ENCODE data around the gene GYS1. TPM values are rescaled to one million over a fixed set of nuclear protein-coding genes. Genes with fewer than 3 reads are reported as not detected.
"Not testable (repeated sequence)": the region's sequence is repeated elsewhere in the genome, so short reads cannot be mapped to it uniquely, and the experiment has no call there.

Gene GYS1
- total RNA-seq, 2 donors from 2014 or later: 66.4 to 95.7 TPM

DNA sequence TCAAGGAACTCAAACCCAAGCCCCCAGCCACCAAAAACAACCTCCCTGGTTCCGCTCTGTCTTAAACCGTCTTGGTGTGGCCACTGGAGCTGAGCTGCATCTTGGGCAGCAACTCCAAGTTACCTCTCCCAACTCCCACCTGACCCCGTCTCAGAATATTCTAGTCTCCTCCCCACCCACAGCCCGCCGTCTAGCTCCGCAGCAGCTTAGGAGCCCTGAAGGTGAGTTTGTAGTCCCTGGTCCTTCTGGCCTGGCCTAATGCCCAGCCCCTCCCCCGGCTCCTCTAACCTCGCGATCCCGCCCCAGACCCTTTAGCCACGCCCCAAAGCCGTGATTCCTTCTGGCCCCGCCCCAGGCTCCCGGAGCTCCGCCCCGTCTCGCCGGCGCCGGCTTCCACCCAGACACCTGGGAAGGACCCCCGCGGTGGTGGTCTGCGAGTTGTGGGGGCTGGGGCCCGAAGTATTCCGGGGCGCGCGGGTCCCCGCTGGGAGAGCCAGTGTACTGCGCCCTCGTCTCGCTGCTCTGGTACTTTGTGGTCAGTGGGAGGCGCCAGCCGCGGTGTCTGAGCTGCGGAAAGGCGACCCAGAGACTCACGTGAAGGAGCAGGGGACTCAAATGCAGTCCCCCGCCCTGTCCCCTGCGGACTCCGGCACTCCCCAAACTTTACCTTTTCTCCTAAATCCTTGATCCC lies 26.3 kb upstream of the GYS1 start:
- DNase-seq (peak; percentile 77), ATAC-seq (peak; percentile 41 to 71)
- intact Hi-C loops (cut with DNase I): no loop called here

DNA sequence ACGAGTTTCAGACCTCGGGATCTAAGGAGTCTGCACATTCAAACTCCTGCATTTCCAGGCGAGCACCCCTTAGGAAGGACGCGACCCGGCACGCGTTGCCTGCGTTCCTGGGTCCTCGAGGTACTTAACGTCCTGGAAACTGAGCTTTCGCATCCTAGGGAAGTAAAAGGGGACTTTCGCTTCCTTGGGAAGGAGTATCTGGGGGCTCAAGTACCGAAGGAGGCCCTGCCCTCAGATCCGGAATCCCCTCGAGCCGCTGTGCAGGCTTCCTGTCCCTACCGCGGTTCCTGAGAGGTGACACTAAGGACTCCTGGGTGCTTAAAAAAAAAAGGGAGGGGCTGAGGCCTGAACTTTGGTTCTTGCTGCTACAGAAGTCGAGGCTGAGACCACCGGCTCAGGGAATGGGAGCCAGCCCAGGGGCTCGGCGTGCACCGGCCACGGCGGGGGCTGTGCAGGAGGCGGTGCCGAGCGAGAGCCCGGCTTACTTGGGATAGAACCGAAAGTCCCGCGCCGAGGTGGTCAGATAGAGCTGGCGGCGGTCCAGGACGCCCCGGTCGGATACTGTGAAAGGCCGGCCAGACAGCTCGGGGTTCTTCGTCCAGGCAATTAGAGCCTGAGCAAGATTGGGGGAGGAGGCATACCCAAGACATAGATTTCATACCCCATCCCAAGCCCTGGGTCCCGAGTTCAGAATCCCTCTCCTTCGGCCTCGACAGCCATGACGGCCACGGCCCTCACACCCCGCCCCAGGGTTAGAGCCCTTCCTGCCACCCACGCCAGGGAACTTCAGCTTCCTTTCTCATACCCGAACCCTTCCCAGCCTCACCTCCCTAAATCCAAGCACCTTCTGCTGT lies 25.5 kb upstream of the GYS1 start:
- ATAC-seq (peak; percentile 19 to 35), DNase-seq (peak; percentile 41)
- intact Hi-C loops (cut with DNase I): not testable (repeated sequence)

DNA sequence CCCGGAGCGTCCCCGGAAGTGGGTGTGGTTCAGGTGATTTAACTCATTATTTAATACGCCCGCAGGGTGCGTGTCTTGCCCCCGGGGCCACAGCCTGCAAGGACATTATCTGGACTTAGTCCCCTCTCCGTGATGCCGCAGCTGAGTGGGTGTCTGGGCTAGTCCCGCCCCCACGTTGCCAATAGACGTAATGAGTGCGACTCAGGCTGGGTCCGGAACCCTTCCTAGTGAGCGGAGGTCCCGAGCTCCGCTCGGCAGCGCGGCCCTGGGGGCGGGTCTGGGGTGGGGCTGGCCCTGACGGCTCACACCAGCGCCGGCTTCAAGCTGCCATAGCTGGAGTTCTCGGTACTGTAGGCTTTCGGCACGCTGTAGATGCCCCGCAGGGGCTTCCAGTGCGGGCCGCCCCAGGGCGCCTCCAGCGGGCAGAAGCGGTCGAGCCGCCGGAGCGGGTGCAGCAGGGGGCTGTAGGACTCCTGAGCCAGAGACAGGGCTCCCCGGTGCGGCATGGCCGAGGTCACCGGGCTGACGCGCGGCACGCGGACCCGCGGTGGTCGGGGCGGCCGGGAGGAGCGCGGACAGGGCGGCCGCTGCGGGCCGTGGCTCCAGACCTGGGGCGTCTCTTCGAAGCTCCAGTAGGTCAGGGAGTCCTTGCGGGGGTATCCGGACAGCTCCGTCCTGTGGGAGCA lies 24.7 kb upstream of the GYS1 start:
- DNase-seq (peak; percentile 73), ATAC-seq (peak; percentile 70 to 74)
- intact Hi-C loops (cut with DNase I): no loop called here

DNA sequence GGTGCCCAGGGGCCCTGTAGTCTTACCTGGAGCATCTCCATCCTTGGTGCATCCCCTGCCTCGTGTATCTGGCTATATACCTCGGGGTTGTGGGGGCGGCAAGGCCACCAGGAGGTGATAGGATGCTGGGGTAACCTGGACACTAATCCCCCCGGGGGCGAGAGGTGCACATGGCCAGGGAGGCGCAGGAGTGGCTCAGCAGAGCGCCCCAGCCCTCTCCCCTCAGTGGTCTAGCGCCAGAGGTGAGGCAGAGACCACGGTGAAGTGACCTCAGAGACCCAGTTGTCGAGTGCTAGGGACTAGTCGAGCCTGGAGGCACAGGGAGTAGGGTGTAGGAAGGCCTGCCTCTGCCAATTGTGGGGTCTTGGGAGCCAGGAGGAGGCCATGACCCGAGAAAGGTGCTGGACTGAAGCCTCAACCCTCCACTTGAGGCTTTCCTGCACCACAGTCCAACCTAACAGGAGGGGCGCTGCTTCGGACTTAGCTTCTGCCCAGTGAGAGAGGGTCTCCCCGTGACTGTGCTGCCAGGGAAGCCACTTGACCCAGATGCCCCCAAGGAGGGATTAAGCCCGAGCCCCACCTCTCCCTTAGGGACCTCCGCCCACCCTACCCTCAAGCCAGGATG lies 24.0 kb upstream of the GYS1 start, which contains the start of gene LHB:
LHB (minus strand) TSS at position 51 of the 625 bp plus-strand sequence; CDS start at position 41, 10 bp downstream.
- no peak for ATAC-seq
- DNase-seq: no peak
- intact Hi-C loops (cut with DNase I): no loop called here

DNA sequence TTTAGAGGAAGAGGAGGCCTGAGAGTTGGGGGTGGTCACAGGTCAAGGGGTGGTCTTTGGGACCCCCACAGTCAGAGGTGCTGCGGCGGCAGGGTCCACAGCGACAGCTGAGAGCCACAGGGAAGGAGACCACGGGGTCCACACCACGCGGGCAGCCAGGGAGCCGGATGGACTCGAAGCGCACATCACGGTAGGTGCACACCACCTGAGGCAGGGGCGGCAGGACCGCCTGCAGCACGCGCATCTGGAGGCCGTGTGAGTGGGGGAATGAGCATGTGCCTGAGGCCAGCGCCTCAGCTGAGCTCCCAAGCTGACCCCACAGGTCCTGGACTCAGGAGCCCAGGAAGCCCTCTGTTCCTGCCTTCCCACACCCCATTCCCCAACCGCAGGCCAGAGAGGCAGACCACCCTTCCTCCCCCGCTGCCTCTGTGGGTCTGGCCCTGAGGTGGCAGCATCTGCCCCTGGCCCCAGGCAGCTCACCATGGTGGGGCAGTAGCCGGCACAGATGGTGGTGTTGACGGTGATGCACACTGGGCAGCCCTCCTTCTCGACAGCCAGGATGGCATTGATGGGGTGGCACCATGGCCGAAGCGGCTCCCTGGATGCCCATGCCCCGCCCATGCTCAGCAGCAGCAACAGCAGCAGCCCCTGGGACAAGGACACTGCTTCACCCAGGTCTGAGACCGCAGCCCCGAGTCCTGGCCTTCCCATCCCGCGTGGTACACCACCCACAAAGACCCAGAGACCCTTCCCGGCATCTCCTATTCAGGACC lies 23.1 kb upstream of the GYS1 start:
- DNase-seq: no peak
- ATAC-seq: no peak
- intact Hi-C loops (cut with DNase I): no loop called here

DNA sequence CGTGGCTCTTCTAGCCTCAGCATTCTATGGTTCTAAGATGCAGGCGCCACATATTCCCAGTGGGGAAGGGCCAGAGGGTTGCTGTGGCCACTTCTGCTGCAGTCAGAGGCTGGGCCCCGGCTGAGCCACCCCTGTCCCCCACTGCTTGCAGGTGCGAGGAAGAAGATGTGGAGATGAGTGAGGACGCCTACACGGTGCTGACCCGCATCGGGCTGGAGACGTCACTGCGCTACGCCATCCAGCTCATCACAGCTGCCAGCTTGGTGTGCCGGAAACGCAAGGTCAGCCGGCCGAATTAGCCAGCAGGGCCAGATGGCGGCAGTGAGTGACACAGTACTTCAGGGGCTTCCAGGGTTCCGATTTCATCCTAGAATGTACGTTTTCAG lies 21.8 kb upstream of the GYS1 start:
- DNase-seq (no peak), ATAC-seq (no peak)
- intact Hi-C loops (cut with DNase I): no loop called here

DNA sequence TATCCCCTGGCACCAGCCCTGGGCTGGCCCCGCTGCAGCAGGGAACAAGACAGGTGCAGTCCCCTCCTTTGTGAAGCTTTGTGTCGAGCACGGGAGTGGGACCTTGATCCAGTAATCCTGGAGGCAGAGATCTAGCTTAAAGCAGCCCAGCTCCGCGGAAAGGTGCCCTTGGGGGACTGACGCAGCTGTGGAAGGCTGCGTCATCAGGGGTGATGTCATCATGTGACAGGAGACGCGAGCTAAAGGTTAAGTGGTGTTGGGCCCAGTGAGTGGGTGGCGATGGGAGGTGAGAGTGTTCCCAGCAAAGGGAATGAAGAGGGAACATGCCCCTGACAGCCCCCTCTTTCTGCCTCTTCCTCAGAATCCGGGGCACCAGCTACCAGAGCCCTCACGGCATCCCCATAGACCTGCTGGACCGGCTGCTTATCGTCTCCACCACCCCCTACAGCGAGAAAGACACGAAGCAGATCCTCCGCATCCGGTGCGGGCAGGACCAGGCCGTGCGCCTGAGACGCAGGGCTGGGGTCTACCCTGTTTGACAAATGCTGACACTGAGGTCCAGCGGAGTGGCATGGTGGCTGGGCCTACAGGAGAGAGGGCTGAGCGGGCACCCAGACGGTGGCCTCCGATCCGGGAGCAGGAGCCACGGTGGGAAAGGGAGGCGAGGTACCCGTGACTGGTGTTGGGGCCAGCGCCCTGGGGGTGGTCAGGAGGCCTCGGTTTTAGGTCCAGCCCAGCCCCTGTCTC lies 21.2 kb upstream of the GYS1 start:
- ATAC-seq (no peak), DNase-seq (peak; percentile 49)
- intact Hi-C loops (cut with DNase I): no loop called here

DNA sequence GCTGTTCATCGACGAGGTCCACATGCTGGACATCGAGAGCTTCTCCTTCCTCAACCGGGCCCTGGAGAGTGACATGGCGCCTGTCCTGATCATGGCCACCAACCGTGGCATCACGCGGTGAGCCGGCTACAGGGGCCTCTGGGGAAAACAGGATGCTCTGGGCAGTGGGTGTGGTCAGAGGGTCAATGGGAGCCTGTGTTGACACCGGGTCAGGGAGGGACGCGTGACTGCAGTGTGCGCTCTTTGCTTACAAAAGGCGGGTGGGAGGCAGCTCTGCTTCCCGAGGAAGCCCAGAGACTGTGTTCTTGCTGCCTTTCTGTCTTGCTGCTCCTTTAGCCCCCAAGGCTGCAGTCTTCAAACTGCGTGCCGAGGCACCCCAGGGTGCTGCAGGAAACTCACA lies 18.1 kb upstream of the GYS1 start:
- ATAC-seq (no peak), DNase-seq (no peak)
- intact Hi-C loops (cut with DNase I): no loop called here

DNA sequence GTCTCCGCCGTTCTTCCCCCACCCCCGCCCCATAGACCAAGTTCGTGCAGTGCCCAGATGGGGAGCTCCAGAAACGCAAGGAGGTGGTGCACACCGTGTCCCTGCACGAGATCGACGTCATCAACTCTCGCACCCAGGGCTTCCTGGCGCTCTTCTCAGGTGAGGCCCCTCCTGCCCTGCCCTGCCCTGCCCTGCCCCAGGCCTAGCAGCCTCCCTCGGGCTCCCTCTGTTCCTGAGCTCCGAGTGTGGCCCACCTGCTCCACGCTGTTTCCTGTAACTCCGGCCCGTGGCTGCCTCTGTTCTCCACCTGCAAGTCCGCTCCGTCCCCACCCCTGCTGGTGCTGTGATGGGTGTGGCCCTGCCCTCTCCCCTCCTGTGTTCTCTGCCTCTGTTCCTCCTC lies 17.3 kb upstream of the GYS1 start:
- ATAC-seq (no peak), DNase-seq (no peak)
- intact Hi-C loops (cut with DNase I): no loop called here

DNA sequence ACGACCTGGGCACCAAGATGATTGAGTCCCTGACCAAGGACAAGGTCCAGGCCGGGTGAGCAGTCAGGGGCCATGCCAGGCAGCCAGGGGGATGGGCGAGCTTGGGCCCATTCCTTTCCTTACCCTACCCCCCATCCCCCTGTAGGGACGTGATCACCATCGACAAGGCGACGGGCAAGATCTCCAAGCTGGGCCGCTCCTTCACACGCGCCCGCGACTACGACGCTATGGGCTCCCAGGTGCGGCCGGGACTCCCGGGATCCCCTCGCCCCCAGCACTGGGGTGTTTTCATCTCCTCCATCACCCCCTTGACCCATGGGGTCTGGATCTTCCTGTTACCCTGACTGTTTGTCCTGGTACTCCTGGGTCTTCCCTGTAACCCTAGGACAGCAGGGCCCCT lies 16.7 kb upstream of the GYS1 start:
- intact Hi-C loops (cut with DNase I): loop anchor here in 1 of 2 donors (10.0 kb wide), 1 partner anchor 195 kb away; no protein-coding TSS in a partner anchor
- no peak for ATAC-seq
- no peak for DNase-seq

DNA sequence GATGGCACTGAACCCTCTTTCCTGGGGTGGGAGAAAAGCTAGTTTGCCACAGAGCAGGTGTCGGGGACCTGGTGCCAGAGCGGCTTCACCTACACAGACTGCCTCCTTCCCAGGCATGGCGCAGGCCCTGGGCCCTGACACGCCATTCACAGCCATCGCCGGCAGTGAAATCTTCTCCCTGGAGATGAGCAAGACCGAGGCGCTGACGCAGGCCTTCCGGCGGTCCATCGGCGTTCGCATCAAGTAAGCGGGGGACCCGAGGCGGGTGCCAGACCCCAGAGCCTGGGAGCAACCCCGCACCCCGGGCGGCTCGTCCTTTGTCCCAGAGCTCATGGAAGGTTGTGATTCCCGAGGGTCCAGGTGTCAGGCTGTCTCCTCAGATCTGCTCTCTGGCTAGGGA lies 13.8 kb upstream of the GYS1 start:
- ATAC-seq: no peak
- DNase-seq: no peak
- intact Hi-C loops (cut with DNase I): loop anchor here in 1 of 2 donors (10.0 kb wide), 1 partner anchor 198 kb away; no protein-coding TSS in a partner anchor

DNA sequence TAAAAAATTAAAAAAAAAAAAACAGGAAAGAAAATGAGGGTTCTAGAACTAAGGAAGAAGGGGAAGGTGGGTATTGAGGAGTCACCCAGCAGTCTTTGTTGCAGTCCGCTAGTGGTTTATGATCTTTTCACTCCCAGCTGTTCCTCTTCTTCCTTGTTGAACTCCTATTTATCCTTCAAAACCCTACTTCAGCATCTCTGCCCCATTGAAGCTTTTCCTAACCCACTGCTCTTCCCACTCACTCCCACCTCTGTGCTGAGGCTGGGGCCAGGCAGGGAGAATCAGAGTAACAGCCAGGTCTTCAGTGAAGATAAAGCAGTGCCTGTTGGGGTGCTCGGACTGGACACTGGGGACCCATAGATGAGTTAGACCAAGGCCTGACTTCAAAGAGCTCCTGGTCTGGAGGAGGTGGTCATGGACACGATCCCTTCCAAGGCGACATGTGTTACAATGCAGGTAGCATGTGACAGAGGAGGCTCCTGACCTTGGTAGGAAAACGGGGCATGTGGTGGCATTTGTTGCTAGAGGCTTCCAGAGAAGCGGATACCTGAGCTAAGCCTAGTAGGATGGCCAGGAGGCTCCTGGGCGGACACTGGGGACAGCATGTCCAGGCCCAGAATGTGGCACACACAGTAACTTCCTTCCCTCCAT lies 12.0 kb upstream of the GYS1 start:
- DNase-seq (no peak), ATAC-seq (no peak)
- intact Hi-C loops (cut with DNase I): loop anchor here in 1 of 2 donors (10.0 kb wide), 1 partner anchor 200 kb away; no protein-coding TSS in a partner anchor

DNA sequence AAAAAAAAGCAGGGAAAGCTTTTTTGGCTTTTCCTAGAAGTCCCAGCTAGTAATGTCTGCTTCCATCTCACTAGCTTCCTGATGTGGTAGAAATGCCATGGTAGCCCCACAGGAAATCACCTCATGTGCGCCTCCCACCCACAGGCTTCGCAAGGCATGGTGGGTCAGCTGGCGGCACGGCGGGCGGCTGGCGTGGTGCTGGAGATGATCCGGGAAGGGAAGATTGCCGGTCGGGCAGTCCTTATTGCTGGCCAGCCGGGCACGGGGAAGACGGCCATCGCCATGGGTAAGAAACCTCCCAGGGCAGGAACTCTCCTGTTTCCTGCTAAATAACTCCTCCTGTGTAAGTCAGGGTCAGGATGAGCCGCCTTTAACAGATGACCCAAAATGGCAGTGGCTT lies 11.0 kb upstream of the GYS1 start:
- intact Hi-C loops (cut with DNase I): loop anchor here in 1 of 2 donors (10.0 kb wide), 1 partner anchor 201 kb away; no protein-coding TSS in a partner anchor
- ATAC-seq (no peak), DNase-seq (no peak)

DNA sequence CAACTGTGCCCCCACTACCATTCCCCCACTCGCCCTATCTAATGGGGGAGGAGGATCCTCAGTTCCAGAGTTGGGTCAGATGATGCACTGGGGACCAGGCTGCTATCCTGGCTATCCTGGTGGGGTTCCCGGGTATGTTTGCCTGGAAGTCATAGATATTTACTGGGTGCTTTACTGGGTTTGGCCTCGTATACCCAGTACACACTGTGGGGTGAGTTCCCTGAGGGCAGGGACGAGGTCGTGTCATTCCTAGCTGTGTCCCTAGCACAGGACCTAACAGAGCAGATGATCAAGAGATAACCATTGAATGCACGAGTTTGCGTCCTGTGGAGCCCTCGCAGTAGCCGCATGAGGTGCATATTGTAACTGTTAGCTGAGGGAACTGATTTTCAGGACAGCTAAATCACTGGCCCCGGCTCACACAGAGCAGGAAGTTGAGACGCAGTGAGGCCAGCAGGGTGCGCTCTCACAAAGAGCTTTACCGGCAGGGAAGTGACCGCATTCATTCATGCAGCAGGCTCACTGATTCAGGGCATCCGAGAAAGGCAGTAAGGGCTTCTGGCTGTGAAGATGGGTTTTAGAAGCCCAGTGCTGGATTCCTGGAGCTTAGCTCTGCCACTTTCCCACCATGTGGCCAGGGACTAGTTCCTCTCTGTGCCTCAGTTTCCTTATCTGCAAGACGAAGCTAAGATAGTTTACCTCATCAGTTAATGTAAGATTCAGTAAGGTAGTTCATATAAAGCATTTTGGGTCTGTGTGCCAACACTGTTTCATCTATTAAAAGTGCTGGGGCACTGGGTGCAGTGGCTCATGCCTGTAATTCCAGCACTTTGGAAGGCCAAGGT lies 6.6 kb upstream of the GYS1 start:
- peak; percentile 47 to 60 for ATAC-seq
- intact Hi-C loops (cut with DNase I): loop anchor here in 1 of 2 donors (10.0 kb wide), 2 partner anchors 75 to 205 kb away; partner anchors contain the start of gene KCNA7
- peak; percentile 58 for DNase-seq

DNA sequence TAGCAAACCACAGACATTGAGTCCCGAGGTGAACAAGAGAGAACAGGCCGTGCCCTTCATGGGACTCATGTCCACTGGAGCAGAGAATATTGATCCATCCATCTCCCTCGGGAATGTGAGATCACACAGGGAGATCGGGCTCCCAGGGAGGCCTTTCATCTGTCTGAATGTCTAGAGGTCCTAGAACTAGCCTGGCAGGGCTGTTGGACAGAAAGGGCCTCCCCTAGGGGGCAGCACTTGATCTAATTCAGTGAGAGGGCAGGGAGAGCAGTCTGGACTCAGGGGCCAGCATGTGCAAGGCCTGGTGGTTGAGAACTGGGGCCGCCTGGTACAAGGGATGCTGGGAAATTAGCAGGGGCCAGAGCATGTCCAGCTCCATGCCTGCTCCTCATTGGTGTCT lies 4.9 kb upstream of the GYS1 start:
- DNase-seq (peak; percentile 54), ATAC-seq (no peak)
- intact Hi-C loops (cut with DNase I): loop anchor here in 1 of 2 donors (10.0 kb wide), 1 partner anchor 77 kb away; the partner anchor contains the start of gene KCNA7

DNA sequence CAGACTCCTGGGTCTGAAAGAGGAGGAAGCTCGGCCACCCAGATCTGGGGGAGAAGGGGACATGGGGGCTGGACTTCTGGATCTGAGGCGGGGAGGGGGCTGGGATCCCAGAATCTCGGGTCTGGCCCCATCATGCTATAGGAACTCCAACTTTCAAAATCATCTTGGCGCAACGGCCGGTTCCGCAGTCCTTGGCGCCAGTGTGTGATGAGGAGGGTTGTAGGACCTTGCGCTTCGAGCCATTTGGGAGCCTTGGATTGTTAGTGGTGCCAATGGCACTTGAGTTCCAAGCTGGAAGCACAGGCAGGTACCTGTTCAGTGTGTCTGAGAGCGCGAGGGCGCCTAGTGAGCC lies 902 bp upstream of the GYS1 start:
- no peak for ATAC-seq
- no peak for DNase-seq
- intact Hi-C loops (cut with DNase I): loop anchor here in 1 of 2 donors (10.0 kb wide), 1 partner anchor 81 kb away; the partner anchor contains the start of gene KCNA7

All from left cardiac atrium (tissue), 4 donors.